ENCODE data around the gene CEMP1. TPM values are rescaled to one million over a fixed set of nuclear protein-coding genes. Genes with fewer than 3 reads are reported as not detected.

The CEMP1 gene
- total RNA-seq, 1 experiment from 2014 or later, result not detected

- ChIA-PET CTCF (interaction anchor here (0.5 to 0.6 kb wide), 2 partner anchors 35 to 46 kb away, joined by 7 to 8 read pairs; partner anchors contain the start of gene CEMP1), POLR2A (interaction anchor here (0.6 kb wide), 1 partner anchor 270 kb away, joined by 3 read pairs; the partner anchor contains the start of gene PGP)
- intact Hi-C loops (cut with micrococcal nuclease; ENCODE audit: unreplicated experiment), result no loop called here
- Histone ChIP-seq H3K9me3 (ENCODE audit: control insufficient read depth, insufficient read depth, low read depth, low read length) (no peaks in the 10 kb centered on the region), H3K36me3 (ENCODE audit: control insufficient read depth, insufficient read depth, low read length) (no peaks in the 10 kb centered on the region), H3K4me3 (ENCODE audit: low read depth in 2 of 2, low read length in 2 of 2) (no peak overlapping the region), H3K4me1 (ENCODE audit: control insufficient read depth, insufficient read depth, low read length) (peaks cover 8% of the 10 kb centered on the region; the same call in 1 of the 2 replicates), H3K27me3 (ENCODE audit: control insufficient read depth, insufficient read depth, low read length) (no peaks in the 10 kb centered on the region), H3K27ac (ENCODE audit: low read length) (no peak overlapping the region)
- in situ Hi-C loops (cut with HindIII; ENCODE audit: low pct_unique_long_range_greater_than_20kb, low sequenced_read_pairs), result no loop called here
- no TSS peak for BruUV-seq (replicated peaks)
- DNase-seq (ENCODE audit: low read depth, low spot score), result no peak
- ATAC-seq, result no peak
- TF ChIP-seq SIN3A (IDR thresholded peaks at IDR 0.05; ENCODE audit: borderline replicate concordance, insufficient read depth, low read depth, low read length) (no peak), CTCF (IDR thresholded peaks at IDR 0.05) (no peak), POLR2AphosphoS5 (IDR thresholded peaks at IDR 0.05; ENCODE audit: low read depth, low read length) (no peak), TCF7L2 (IDR thresholded peaks at IDR 0.05; ENCODE audit: low read depth, low read length) (no peak), REST (IDR thresholded peaks at IDR 0.05; ENCODE audit: insufficient read depth in 1 of 2, low read depth in 2 of 2, low read length in 1 of 2) (no peak)
Observed at GRCh38 chr16:2484898-2485508, 46.2 kb downstream of the CEMP1 start.

GRCh38 chr16:2483939-2484897, 47.0 kb downstream of the CEMP1 start:
- Histone ChIP-seq H3K27me3 (ENCODE audit: control insufficient read depth, insufficient read depth, low read length) (no peaks in the 10 kb centered on the region), H3K27ac (ENCODE audit: low read length) (no peak overlapping the region), H3K9me3 (ENCODE audit: control insufficient read depth, insufficient read depth, low read depth, low read length) (no peaks in the 10 kb centered on the region), H3K4me1 (ENCODE audit: control insufficient read depth, insufficient read depth, low read length) (peaks cover 8% of the 10 kb centered on the region; the same call in 1 of the 2 replicates), H3K36me3 (ENCODE audit: control insufficient read depth, insufficient read depth, low read length) (no peaks in the 10 kb centered on the region), H3K4me3 (ENCODE audit: low read depth in 2 of 2, low read length in 2 of 2) (no peak overlapping the region)
- in situ Hi-C loops (cut with HindIII; ENCODE audit: low pct_unique_long_range_greater_than_20kb, low sequenced_read_pairs), result no loop called here
- ATAC-seq, result no peak
- no peak for TF ChIP-seq CTCF (IDR thresholded peaks at IDR 0.05)
- TF ChIP-seq POLR2AphosphoS5 (IDR thresholded peaks at IDR 0.05; ENCODE audit: low read depth, low read length), result no peak
- no peak for TF ChIP-seq SIN3A (IDR thresholded peaks at IDR 0.05; ENCODE audit: borderline replicate concordance, insufficient read depth, low read depth, low read length)
- TF ChIP-seq REST (IDR thresholded peaks at IDR 0.05; ENCODE audit: insufficient read depth in 1 of 2, low read depth in 2 of 2, low read length in 1 of 2), result no peak
- intact Hi-C loops (cut with micrococcal nuclease; ENCODE audit: unreplicated experiment), result no loop called here
- ChIA-PET CTCF (interaction anchor here (0.5 kb wide), 1 partner anchor 34 kb away, joined by 8 read pairs; no protein-coding TSS in a partner anchor), POLR2A (no interaction called here)
- no TSS peak for BruUV-seq (replicated peaks)
- no peak for DNase-seq (ENCODE audit: low read depth, low spot score)

All from Panc1 (cell line).